ENCODE measurements around the gene CABLES2.

Gene CABLES2

GRCh38 chr20:62407221-62407992 lies at the start of gene CABLES2:
Gene CABLES2, minus strand, starts transcription at chr20:62407285. Its CDS starts 9 bp downstream, at chr20:62407276.
- Mint-ChIP-seq H3K4me3 (peak within 1 kb of the TSS; percentile 76), H3K9me3 (no peaks in the 10 kb centered on the region), H3K4me1 (peaks cover 32% of the 10 kb centered on the region), H3K36me3 (peaks cover 5% of the 10 kb centered on the region), H3K27ac (peak within 1 kb of the TSS; percentile 80)
- ATAC-seq (peak; percentile 94), DNase-seq (ENCODE audit: low spot score in 2 of 2) (peak; percentile 87 to 94)

DNA sequence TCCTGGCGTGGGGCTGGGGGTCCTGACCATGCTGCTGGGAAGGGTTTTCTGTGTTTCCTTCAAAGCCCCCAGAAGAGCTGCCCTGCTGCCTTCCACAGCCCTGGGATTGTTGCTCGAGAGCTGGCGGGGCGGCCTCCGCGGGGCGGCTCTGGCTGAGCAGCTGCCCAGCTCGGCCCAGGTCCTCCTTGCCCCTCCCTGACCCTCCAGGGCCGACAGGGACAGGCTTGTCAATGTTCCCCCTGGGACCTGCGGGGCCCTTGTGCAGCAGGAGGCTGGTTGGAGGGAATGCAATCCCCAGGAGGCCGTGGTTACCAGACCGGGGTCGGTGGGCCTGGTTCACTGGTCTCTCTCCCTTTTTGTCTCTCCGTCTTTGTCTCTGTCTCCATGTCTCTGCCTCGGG lies 48.8 kb upstream of the CABLES2 start:
- Mint-ChIP-seq H3K9me3 (no peaks in the 10 kb centered on the region), H3K36me3 (no peaks in the 10 kb centered on the region), H3K4me1 (no peaks in the 10 kb centered on the region), H3K4me3 (no peak overlapping the region), H3K27ac (no peak overlapping the region)
- DNase-seq (ENCODE audit: low spot score in 2 of 2): no peak
- ATAC-seq: no peak

GRCh38 chr20:62454904-62455636 lies 48.0 kb upstream of the CABLES2 start:
- H3K27ac Mint-ChIP-seq: no peak overlapping the region
- no peaks in the 10 kb centered on the region for H3K9me3 Mint-ChIP-seq
- ATAC-seq: no peak
- no peaks in the 10 kb centered on the region for H3K36me3 Mint-ChIP-seq
- no peak overlapping the region for H3K4me3 Mint-ChIP-seq
- H3K4me1 Mint-ChIP-seq: no peaks in the 10 kb centered on the region
- DNase-seq (ENCODE audit: low spot score in 2 of 2): no peak

- Mint-ChIP-seq H3K4me1 (no peaks in the 10 kb centered on the region), H3K9me3 (no peaks in the 10 kb centered on the region), H3K36me3 (no peaks in the 10 kb centered on the region), H3K27ac (no peak overlapping the region), H3K4me3 (no peak overlapping the region)
- DNase-seq (ENCODE audit: low spot score in 2 of 2) (no peak), ATAC-seq (no peak)
Observed at GRCh38 chr20:62453186-62453808, 46.2 kb upstream of the CABLES2 start.

DNA sequence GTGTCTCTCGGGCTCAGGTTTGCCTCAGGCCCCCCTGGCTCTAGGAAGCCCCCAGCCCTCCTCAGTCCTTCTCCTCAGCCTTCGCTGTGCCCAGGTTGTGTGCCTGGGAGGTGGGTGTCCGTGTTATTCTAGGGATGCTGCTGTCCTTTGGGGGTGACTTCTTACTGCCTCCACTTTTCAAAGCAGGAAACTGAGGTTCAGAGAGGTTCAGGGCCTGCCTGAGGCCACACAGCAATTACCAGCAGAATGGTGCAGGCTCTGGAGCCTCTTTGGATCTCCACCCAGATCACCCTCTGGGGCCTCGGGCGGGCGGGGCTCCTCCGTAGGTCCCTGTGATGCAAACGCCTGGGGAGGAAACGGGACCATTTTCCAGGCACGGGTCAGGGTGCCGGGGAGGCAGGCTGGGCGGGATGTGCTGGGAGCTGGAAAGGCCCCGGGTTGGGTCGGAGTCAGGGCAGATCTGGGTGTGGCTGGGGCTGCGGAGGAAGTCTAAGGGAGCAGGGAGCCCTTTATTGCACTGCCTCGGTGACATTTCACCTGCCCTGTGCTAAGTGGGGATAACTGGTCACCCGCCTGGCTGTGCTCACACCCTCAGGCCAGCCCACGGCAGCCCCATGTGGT lies 45.5 kb upstream of the CABLES2 start:
- H3K4me1 Mint-ChIP-seq: no peaks in the 10 kb centered on the region
- H3K9me3 Mint-ChIP-seq: no peaks in the 10 kb centered on the region
- H3K4me3 Mint-ChIP-seq: no peak overlapping the region
- DNase-seq (ENCODE audit: low spot score in 2 of 2): no peak
- H3K36me3 Mint-ChIP-seq: no peaks in the 10 kb centered on the region
- H3K27ac Mint-ChIP-seq: no peak overlapping the region
- ATAC-seq: no peak

DNA sequence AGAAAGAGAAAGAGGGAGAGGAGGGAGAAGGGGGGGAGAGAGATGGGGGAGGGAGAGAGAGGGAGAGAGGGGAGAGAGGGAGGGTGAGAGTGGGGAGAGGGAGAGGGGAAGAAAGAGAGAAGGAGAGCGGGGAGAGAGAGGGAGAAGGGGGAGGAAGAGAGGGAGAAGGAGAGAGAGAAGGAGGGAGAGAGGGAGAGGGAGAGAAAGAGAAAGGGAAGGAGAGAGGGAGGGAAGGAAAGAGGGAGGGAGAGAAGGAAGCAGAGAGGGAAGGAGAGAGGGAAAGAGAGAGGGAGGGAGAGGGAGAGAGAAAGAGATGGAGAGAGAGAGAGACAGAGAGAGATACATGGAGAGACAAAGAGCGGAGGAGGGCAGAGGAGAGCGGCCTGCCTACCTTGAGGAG lies 44.9 kb upstream of the CABLES2 start:
- Mint-ChIP-seq H3K4me1 (no peaks in the 10 kb centered on the region), H3K36me3 (no peaks in the 10 kb centered on the region), H3K27ac (no peak overlapping the region), H3K9me3 (no peaks in the 10 kb centered on the region), H3K4me3 (no peak overlapping the region)
- ATAC-seq (no peak), DNase-seq (ENCODE audit: low spot score in 2 of 2) (no peak)

DNA sequence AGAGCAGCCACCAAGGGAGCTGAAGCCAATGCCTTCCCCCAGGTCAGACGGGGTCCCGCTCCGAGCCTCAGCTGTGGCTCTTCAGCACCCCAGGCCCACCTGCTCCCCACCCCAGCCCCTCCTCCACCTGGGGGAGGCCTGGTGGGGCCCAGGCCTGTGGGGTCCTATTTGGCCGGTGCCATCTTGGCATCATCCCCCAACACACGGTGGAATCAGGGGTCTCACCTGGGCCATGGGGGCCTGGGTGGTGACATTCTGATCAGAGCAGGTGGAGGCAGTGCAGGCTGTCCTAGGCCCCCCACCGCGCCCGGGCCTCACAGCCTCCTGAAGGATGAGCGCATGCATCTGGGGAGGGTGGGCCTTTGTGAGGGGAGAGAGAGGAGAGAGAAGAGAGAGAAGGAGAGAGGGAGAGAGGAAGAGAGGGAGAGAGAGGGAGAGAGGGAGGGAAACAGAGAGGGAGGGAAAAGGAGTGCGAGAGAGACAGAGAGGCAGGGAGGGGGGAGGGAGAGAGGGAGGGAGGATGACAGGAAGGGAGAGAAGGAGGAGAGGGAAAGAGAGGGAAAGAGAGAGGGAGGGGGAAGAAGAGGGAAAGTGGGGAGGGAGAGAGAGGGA lies 44.2 kb upstream of the CABLES2 start:
- no peak for ATAC-seq

DNA sequence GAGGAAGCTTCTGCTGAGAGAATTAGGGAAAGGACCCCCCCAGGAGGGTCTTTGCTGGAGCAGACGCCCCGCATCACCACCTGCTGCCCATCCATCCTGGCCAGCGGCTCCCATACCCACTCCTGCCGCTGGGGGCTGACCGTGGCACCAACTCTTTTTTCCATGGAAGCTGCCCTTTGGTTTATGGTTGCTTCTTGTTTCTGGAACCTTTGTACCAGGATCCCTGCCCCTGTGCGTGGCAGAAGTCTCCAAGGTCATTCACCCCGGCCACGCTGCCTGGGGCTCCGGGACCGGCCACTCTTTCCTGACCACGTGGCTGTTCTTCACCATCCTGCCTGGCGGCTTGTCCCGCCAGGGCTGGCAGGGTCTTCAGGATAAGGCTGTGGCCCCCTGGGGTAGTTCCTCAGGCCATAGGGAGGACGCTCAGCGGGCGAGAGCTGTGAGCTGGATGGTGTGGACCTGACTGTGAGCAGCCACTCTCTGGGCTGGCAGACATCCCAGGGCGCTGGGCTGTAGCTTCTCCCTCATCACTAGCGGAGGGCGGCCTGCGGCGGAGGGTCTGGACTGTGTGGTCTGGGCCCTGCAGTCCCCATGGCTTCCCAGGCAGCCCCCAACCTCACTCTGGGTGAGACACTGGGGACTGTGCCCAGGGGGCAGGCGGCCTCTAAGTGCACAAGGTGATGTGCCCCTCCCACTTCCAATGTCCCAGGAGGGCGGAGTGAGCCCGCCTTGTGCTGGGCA lies 43.0 kb upstream of the CABLES2 start:
- no peaks in the 10 kb centered on the region for H3K4me1 Mint-ChIP-seq
- no peak for ATAC-seq
- no peaks in the 10 kb centered on the region for H3K36me3 Mint-ChIP-seq
- DNase-seq (ENCODE audit: low spot score in 2 of 2): no peak
- H3K9me3 Mint-ChIP-seq: no peaks in the 10 kb centered on the region
- H3K27ac Mint-ChIP-seq: no peak overlapping the region
- no peak overlapping the region for H3K4me3 Mint-ChIP-seq

More for the DNA sequence above, 44.2 kb upstream of the CABLES2 start:
- no peak for DNase-seq (ENCODE audit: low spot score in 2 of 2)
- Mint-ChIP-seq H3K4me1 (no peaks in the 10 kb centered on the region), H3K27ac (no peak overlapping the region), H3K9me3 (no peaks in the 10 kb centered on the region), H3K36me3 (no peaks in the 10 kb centered on the region), H3K4me3 (no peak overlapping the region)

DNA sequence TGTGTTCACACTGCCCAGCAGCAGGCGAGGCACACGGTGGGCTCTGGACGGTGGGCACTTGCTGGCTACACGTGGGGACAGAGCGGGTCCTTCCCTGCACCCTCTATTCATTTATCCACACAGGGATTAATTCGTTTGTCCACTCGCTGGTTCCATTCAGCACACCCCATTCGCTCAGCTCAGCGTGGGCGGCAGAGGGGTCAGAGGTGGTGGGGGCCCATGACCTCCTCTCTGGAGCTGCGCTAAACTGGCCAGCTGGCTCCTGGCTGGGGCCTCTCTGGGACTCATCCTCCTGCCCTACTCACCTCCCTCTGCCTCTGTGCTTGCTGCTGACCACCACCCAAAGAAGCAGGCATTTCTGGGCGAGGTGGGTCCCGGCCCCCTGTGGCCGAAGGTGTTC lies 41.7 kb upstream of the CABLES2 start:
- H3K27ac Mint-ChIP-seq: no peak overlapping the region
- H3K9me3 Mint-ChIP-seq: no peaks in the 10 kb centered on the region
- no peaks in the 10 kb centered on the region for H3K4me1 Mint-ChIP-seq
- no peaks in the 10 kb centered on the region for H3K36me3 Mint-ChIP-seq
- DNase-seq (ENCODE audit: low spot score in 2 of 2): no peak
- no peak for ATAC-seq
- no peak overlapping the region for H3K4me3 Mint-ChIP-seq

DNA sequence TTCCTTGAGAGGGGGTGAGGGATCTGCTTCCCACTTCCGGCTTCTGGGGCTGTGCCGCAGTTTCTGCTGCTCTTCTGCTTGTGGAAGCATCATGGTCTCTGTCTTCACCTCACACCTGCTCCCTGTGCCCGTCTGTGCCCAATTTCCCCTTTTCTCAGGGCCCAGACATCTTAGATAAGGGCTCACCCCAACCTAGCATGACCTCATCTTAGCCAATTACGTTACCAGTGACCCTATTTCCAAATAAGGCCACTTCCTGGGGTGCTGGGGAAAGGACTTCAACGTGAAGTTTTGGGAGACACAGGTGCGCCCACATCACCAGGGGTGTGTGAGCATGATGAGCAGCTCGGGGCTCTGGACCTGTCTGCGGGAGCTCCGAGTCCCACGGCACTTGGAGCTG lies 41.0 kb upstream of the CABLES2 start:
- H3K36me3 Mint-ChIP-seq: no peaks in the 10 kb centered on the region
- H3K4me3 Mint-ChIP-seq: no peak overlapping the region
- ATAC-seq (no peak), DNase-seq (ENCODE audit: low spot score in 2 of 2) (no peak)
- no peaks in the 10 kb centered on the region for H3K9me3 Mint-ChIP-seq
- H3K4me1 Mint-ChIP-seq: no peaks in the 10 kb centered on the region
- no peak overlapping the region for H3K27ac Mint-ChIP-seq

DNA sequence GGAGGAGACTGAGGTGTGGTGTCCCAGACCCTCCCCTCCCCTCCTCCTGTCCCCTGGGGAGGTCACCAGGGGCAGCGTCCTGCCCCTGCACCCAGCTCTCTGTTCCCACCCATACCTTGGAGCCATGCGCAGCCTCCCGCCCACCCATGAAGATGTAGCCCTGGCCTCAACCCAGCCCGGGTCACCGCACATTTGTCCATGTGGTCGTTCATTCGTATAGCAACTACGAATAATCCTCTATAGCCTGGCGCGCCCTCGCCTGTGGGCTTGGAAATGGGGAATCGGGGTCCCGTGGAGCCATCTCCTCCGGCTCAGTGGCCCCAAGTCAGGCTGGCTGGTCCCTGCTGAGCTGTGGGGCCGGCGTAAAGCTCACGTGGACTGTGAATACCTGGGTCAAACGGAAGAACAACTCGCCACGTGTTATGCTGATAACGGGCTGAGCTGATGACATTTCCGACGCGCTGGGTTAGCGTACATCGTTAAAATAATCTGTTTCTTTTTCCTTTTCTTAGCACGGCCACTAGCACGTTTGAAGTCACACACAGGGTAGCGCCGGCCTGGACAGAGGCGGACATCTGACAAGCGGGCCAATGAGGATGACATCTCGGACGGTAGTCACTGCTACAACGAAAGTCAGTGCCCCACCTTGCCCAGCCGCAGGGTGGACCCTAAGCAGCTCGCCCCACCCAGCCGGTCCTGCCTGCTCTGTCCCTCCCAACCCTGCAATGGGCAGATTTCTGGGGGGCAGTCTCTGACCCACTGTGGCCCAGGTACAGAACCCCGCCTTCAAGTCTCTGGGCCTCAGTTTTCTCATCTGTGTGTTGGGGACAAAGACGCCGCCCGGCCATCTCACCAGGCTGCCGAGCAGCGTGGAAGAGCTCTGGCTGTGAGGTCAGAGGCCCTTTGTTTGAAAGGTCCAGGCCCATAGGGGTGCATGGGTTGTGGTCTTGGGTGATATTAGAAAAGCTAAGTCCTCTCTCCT lies 40.1 kb upstream of the CABLES2 start:
- no peaks in the 10 kb centered on the region for H3K9me3 Mint-ChIP-seq
- no peak overlapping the region for H3K4me3 Mint-ChIP-seq
- H3K27ac Mint-ChIP-seq: no peak overlapping the region
- ATAC-seq (no peak), DNase-seq (ENCODE audit: low spot score in 2 of 2) (no peak)
- H3K36me3 Mint-ChIP-seq: no peaks in the 10 kb centered on the region
- H3K4me1 Mint-ChIP-seq: no peaks in the 10 kb centered on the region

- DNase-seq (ENCODE audit: low spot score in 2 of 2) (no peak), ATAC-seq (no peak)
- H3K9me3 Mint-ChIP-seq: no peaks in the 10 kb centered on the region
- no peak overlapping the region for H3K27ac Mint-ChIP-seq
- no peaks in the 10 kb centered on the region for H3K36me3 Mint-ChIP-seq
- no peaks in the 10 kb centered on the region for H3K4me1 Mint-ChIP-seq
- no peak overlapping the region for H3K4me3 Mint-ChIP-seq
Observed at GRCh38 chr20:62446481-62446880, 39.4 kb upstream of the CABLES2 start.

GRCh38 chr20:62445553-62446340 lies 38.7 kb upstream of the CABLES2 start:
- no peak for ATAC-seq
- Mint-ChIP-seq H3K4me3 (no peak overlapping the region), H3K4me1 (no peaks in the 10 kb centered on the region), H3K9me3 (no peaks in the 10 kb centered on the region), H3K36me3 (no peaks in the 10 kb centered on the region), H3K27ac (no peak overlapping the region)
- DNase-seq (ENCODE audit: low spot score in 2 of 2): no peak

All from stimulated activated effector memory CD8-positive, alpha-beta T cell treated with anti-CD3 and anti-CD28 coated beads, Interleukin-12 subunit alpha, Interleukin-12 subunit beta, amount 100 ng/mL, for 72 hours (primary cell).